DMS79 (cell line): ENCODE results near the gene COG4.
A peak's percentile ranks its signal among the peaks of the same experiment; 100 is the strongest.
"Not testable (repeated sequence)": the region's sequence is repeated elsewhere in the genome, so short reads cannot be mapped to it uniquely, and the experiment has no call there.

Experiments
- DNase-seq: peaks from one replicate; lab custom pipeline; 2025; lab: John Stamatoyannopoulos, UW

Gene COG4

GRCh38 chr16:70523076-70523742, at the start of gene COG4:
TSS of gene COG4 (minus strand) at chr16:70523554. CDS start at chr16:70523543, 11 bp downstream.
- DNase-seq = peak; percentile 61

GRCh38 chr16:70572926-70573270, 49.5 kb upstream of the COG4 start:
- no peak for DNase-seq

- no peak for DNase-seq
These were observed 48.9 kb upstream of the COG4 start for GRCh38 chr16:70572050-70572925.

- DNase-seq = no peak
These were observed 48.3 kb upstream of the COG4 start for GRCh38 chr16:70571623-70572022.

GRCh38 chr16:70570967-70571570, 47.7 kb upstream of the COG4 start:
- no peak for DNase-seq

GRCh38 chr16:70569752-70570151, 46.4 kb upstream of the COG4 start:
- no peak for DNase-seq

GRCh38 chr16:70568601-70569237, 45.4 kb upstream of the COG4 start:
- DNase-seq = no peak

GRCh38 chr16:70565053-70565452, 41.7 kb upstream of the COG4 start:
- no peak for DNase-seq

GRCh38 chr16:70563636-70564035, 40.3 kb upstream of the COG4 start:
- DNase-seq = no peak

GRCh38 chr16:70561623-70562022, 38.3 kb upstream of the COG4 start:
- DNase-seq = no peak

- no peak for DNase-seq
These were observed 32.7 kb upstream of the COG4 start for GRCh38 chr16:70556063-70556462.

- no peak for DNase-seq
These were observed 30.3 kb upstream of the COG4 start for GRCh38 chr16:70553645-70554044.

- DNase-seq = no peak
These were observed 29.3 kb upstream of the COG4 start for GRCh38 chr16:70552675-70553074.

- no peak for DNase-seq
These were observed 28.4 kb upstream of the COG4 start for GRCh38 chr16:70551788-70552187.

- no peak for DNase-seq
These were observed 26.7 kb upstream of the COG4 start for GRCh38 chr16:70550082-70550481.

- DNase-seq = no peak
These were observed 25.6 kb upstream of the COG4 start for GRCh38 chr16:70548936-70549335.

- DNase-seq = no peak
These were observed 21.2 kb upstream of the COG4 start for GRCh38 chr16:70544548-70544947.

GRCh38 chr16:70540994-70541393, 17.6 kb upstream of the COG4 start:
- DNase-seq = no peak

GRCh38 chr16:70534971-70535370, 11.6 kb upstream of the COG4 start:
- DNase-seq = no peak

- DNase-seq = not testable (repeated sequence)
These were observed 6.6 kb upstream of the COG4 start for GRCh38 chr16:70529954-70530353.

- no peak for DNase-seq
These were observed 5.9 kb upstream of the COG4 start for GRCh38 chr16:70529051-70529777.
